Activated CD4-positive, alpha-beta T cell treated with anti-CD3 and anti-CD28 coated beads for 24 hours (primary cell): Measurements from ENCODE around the gene UNK.

ENCODE experiments used
- DNase-seq, 2 donors: peaks; one replicate each; pipeline ENCODE4 v3.0.0-alpha.2; 2020; ENCODE audit warnings: low read depth in 2 of 2

UNK gene, protein sequence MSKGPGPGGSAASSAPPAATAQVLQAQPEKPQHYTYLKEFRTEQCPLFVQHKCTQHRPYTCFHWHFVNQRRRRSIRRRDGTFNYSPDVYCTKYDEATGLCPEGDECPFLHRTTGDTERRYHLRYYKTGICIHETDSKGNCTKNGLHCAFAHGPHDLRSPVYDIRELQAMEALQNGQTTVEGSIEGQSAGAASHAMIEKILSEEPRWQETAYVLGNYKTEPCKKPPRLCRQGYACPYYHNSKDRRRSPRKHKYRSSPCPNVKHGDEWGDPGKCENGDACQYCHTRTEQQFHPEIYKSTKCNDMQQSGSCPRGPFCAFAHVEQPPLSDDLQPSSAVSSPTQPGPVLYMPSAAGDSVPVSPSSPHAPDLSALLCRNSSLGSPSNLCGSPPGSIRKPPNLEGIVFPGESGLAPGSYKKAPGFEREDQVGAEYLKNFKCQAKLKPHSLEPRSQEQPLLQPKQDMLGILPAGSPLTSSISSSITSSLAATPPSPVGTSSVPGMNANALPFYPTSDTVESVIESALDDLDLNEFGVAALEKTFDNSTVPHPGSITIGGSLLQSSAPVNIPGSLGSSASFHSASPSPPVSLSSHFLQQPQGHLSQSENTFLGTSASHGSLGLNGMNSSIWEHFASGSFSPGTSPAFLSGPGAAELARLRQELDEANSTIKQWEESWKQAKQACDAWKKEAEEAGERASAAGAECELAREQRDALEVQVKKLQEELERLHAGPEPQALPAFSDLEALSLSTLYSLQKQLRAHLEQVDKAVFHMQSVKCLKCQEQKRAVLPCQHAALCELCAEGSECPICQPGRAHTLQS

DNA sequence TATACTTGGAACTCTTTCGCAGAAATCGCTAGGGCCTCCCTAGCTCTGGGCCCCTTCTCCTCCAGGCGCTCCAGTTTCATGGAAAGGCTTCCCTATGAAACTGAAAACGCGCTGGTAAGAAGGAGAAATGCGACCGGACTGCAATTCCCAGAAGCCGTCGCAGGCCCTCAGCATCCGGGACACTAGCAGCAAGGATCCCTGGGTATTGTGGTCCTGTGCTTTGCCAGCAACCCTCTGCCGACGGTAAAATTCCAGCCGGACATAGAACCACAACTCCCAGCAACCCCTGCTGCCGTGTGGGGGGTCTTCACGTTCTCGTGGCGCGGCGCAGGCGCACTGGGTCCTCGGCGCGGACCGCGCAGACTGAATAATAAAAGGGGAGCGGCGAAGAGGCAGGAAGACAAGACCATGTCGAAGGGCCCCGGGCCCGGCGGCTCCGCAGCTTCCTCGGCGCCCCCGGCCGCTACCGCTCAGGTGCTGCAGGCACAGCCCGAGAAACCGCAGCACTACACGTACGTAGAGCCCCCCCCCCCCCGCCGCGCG, at the start of gene UNK:
Gene UNK (plus strand): TSS at position 334 of the 543 bp plus-strand sequence. CDS start 75 bp downstream, at position 409.
- peak; percentile 85 to 93 for DNase-seq

DNA sequence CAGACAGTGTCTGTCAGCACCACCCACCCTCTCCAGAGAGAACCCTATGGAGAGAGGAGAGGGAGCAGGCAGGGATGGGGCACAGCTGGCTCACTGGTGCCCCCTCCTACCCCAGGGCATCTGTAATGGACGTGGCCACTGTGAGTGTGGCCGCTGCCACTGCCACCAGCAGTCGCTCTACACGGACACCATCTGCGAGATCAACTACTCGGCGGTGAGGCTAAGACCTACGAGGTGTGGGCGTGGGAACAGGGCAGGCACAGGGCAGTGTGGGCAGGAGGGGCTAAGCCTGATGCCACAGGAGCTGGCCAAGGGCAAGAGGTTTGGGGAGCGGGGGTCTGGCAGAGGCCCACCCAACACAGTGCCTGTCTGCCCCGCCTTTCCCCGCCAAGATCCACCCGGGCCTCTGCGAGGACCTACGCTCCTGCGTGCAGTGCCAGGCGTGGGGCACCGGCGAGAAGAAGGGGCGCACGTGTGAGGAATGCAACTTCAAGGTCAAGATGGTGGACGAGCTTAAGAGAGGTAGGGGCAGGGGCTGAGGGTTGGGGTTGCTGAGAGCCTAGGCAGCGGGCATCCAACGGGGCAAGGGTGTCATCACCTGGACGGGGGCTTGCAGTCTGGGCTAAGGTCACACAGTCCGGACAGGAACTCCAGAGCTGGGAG, 48.3 kb upstream of the UNK start:
- DNase-seq: no peak

DNA sequence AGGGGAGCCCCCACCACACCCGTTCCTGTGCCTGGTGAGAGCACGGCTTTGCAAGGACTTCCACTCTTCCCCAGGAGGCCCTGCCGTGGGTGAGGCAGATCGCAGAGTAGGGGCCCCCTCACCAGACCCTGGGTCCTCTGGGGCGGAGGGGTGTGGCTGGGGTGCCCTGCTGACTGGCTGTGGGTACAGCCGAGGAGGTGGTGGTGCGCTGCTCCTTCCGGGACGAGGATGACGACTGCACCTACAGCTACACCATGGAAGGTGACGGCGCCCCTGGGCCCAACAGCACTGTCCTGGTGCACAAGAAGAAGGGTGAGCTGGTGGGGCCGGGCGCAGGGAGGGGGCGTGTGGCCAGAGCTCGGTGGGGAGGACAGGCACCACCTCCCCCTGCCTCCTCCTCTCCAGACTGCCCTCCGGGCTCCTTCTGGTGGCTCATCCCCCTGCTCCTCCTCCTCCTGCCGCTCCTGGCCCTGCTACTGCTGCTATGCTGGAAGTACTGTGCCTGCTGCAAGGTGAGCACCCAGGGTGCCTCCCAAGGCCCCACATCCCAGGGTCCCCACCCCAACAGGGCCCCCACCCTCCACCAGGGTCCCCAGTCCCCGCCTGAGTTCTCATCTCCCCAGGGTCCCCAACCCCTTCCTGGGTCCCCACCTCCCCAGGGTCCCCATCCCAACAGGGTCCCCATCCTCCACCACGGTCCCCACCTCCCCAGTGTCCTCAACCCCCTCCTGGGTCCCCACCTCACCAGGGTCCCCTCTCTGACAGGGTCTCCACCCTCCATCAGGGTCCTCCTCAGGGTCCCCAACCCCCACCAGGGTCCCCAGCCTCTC, 47.3 kb upstream of the UNK start:
- DNase-seq: no peak

DNA sequence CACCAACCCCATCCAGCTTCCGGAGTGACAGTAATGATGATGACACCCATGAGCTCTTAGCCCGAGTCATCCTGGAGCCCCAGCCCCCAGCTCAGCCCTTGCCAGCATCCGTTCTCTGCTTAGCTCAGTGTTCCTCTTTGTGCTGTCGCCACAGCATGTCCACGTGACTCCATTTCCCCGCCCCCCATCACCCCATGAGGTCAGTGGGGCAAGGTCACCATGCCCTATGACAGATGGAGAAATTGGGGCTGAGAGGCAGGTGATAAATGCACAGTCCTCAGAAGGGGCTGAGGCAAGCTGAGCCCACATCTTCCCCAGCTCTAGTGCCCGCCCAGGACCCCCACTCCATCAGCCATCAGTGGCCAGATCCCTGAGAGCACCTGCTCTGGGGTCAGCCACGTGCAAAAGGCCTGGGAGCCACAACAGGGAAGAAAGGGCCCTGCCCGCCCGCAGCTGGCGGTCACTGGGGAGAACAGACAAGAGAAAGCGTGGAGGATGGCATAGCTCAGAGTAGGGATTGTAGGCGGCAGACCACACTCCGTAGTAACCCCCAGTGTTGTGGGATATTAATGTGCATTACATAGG, 46.3 kb upstream of the UNK start:
- no peak for DNase-seq

DNA sequence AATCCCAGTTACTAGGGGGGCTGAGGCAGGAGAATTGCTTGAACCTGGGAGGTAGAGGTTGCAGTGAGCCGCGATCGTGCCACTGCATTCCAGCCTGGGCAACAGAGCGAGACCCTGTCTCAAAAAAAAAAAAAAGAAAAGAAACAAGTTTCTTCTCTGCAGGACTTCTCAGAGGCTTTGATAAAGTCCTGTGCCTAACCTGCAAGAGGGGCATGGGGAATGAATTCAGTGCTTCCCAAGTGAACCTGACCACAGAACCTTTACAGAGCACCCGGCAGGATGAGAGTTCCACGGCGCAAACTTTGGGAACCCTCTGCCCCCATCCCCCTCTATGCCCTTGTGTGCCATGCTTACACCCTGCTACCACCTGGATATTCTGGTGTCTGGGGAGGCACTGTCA, 45.4 kb upstream of the UNK start:
- no peak for DNase-seq

DNA sequence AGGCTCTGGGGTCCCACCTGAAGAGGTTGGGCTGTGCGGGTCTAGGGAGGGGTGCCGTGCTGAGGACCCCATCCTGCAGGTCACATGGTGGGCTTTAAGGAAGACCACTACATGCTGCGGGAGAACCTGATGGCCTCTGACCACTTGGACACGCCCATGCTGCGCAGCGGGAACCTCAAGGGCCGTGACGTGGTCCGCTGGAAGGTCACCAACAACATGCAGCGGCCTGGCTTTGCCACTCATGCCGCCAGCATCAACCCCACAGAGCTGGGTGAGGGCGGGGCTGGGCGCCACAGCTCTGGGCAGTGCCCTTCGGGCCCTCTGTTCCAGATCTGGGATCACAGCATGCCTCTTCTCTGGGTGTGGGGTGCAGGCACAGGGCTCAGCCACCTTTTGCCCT, 44.8 kb upstream of the UNK start:
- no peak for DNase-seq

DNA sequence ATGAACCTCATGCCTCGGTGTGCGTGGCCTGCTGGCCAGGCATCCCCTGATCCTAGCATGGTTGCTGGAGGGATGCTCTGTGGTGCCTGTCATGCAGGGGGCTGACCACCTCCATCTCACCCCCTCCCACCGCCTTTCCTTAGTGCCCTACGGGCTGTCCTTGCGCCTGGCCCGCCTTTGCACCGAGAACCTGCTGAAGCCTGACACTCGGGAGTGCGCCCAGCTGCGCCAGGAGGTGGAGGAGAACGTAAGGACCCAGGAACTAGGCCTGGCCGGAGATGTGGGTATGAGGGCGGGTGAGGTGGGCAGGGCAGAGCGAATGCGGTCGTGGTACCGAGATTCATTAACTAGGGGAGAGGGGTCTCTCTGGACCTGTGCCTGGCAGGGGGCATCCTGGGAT, 44.4 kb upstream of the UNK start:
- no peak for DNase-seq

DNA sequence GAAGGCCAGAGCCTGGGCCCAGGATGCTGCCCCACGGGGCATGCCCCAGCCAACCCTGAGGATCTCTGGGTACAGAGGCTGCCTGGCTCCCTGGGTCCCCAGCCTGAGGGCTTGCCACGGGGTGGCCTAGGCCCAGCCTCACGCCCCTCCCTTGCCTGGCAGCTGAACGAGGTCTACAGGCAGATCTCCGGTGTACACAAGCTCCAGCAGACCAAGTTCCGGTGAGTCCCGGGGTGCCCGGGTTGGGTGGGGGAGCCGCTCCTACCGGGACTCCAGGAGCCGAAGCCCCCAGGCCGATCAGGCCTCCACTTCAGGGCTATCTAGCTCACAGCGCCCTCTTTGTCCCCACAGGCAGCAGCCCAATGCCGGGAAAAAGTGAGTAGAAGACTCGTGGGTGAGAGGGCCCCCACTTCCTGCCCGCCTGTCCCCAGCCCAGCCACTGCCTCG, 44.0 kb upstream of the UNK start:
- no peak for DNase-seq

DNA sequence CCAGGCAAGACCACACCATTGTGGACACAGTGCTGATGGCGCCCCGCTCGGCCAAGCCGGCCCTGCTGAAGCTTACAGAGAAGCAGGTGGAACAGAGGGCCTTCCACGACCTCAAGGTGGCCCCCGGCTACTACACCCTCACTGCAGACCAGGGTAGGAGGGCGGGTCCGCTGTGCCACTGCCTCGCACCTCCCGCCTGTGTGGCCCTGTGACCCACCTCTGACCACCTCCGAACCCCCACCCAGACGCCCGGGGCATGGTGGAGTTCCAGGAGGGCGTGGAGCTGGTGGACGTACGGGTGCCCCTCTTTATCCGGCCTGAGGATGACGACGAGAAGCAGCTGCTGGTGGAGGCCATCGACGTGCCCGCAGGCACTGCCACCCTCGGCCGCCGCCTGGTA, 42.3 kb upstream of the UNK start:
- no peak for DNase-seq

DNA sequence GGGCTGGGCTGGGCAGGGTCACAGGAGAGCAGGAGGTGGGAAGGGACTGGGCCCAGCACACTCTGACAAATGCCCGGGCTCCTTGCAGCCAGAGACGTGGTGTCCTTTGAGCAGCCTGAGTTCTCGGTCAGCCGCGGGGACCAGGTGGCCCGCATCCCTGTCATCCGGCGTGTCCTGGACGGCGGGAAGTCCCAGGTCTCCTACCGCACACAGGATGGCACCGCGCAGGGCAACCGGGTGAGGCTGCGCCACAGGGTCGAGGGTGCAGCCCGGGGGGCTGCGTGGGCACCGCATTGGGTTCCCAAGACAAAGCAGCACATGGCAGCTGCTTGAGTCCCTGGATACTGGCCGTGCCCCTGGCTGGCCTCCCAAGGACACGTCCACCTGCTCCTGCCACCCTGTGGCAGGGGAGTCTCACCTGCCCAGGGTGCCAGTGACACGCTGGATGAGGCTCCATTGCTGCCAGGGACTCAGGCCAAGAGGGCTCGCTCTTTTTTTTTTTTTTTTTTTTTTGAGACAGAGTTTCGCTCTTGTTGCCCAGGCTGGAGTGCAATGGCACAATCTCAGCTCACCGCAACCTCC, 40.9 kb upstream of the UNK start:
- DNase-seq: no peak

DNA sequence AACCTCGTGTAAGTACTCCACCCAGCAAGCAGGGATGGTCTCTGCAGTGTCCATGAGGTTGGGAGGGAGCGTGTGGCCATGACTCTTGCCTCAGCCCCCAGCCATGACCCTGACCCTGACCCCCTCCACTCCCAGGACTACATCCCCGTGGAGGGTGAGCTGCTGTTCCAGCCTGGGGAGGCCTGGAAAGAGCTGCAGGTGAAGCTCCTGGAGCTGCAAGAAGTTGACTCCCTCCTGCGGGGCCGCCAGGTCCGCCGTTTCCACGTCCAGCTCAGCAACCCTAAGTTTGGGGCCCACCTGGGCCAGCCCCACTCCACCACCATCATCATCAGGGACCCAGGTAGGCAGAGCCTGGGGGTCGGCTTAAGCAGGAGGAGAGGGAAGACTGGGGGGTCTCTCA, 35.9 kb upstream of the UNK start:
- DNase-seq: no peak

DNA sequence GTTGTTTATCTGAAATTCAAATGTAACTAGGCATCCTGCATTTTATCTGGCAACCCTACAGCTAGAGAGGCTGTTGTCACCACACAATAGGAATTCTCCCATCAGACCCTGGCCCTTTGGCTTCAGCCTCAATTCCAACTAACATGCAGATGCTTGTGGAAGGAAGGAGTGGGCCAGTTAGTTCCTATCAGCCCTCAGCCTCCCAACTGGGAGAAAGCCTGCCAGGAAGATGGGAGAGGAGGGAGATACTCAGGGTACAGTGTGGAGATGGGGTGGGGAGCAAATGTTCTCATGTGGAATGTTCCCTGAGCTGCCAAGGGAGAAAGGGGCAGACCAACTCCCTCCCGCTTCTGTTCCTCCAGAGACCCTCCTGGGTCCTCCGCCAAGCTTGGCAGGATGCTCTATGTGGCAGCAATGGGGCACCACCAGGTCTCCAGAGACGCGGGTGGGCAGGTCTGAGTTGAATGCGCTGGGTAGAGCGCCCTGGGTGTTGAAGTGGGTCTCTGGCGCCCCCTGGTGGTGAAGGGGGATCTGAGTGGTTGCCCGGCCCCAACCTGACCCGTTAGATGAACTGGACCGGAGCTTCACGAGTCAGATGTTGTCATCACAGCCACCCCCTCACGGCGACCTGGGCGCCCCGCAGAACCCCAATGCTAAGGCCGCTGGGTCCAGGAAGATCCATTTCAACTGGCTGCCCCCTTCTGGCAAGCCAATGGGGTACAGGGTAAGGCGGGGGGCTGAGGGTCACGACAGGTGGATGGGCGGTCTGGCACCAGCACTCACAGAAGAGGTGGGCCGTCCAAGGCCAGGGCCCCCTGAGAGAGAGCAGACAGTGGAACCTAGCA, 34.8 kb upstream of the UNK start:
- peak; percentile 88 to 90 for DNase-seq

DNA sequence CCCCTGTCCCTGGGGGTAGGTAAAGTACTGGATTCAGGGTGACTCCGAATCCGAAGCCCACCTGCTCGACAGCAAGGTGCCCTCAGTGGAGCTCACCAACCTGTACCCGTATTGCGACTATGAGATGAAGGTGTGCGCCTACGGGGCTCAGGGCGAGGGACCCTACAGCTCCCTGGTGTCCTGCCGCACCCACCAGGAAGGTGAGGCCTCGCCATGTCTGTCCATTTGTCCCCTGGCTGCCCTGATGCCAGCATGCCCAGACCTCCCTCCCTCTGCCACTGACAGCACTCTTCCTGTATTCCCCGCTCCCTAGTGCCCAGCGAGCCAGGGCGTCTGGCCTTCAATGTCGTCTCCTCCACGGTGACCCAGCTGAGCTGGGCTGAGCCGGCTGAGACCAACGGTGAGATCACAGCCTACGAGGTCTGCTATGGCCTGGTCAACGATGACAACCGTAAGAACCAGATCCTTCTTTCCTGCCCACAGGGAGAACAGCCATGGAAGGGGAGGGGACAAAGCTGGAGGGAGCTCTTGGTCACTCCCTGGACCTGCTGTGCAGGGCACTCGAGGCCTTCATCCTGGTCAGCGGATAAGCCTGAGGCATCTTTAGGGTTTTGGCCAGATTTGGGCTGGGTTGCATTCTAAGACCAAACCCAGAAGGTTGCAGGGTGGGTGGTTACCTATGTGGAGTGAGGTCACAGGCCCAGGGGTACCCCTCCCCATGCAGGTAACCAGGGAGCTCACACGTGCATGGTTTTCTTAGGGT, 33.8 kb upstream of the UNK start:
- DNase-seq: no peak

DNA sequence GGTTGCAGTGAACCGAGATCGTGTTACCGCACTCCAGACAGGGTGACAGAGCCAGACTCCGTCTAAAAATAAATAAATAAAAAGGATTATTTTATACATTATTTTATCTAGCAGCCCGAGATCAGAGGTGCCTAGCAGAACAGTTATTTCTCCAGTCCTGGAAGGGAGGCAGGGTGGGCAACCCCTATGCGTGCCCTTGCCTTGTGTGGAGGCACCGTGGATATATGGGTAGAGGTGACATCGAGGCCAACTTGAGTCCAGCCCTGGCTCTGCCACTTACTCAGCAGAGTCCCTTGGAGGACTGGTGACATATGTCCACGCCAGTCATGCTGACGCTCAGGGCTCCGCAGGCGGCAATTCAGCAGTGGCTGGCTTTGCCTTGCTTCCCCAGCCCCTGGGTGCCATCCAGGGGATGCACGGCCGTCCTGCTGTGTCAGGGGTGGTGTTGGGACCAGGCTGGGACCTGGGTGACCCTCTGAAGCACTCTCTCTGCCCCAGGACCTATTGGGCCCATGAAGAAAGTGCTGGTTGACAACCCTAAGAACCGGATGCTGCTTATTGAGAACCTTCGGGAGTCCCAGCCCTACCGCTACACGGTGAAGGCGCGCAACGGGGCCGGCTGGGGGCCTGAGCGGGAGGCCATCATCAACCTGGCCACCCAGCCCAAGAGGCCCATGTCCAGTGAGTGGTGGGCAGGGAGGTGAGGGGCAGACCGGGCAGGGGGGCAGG, 32.8 kb upstream of the UNK start:
- no peak for DNase-seq

DNA sequence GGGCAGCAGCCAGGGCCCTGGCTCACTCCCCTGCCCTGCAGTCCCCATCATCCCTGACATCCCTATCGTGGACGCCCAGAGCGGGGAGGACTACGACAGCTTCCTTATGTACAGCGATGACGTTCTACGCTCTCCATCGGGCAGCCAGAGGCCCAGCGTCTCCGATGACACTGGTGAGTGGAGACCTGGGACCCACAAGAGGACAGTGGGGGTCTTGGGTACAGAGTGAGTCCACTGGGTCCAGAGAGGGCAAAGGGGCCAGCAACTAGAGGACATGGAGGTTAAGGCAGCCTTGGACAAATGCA, 32.2 kb upstream of the UNK start:
- DNase-seq: no peak

DNA sequence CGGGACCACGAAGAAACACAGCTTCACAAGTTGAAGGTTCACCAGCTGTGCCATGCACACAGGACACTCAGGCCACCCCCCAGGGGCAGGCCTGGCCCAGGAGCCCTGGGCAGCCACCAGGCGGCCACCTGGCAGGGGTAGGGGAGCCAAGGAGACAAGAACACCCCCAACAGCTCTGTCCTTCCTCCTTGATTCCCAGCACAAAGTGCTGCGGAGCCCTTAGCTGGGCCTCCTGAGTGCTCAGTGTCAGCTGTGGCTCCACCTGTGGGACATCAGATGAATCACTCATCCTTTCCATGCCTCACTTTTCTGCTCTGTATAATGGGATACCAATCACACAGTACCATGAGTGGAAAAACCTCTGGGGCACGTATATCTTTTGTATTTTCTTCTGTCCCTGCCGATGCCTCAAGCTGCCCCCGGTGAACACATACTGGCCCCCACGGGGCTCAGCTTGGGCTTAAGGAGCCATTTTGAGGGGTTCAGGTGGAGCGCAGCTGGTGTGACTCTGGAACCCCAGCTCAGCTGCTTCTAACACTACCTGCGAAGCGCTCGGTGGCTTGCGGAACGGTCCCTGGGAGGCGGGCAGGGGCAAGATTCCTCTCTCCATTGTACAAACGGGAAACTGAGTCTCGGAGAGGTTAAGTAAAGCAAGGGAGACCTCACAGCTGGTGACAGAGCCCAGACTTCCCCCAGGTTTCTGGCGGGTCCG, 31.6 kb upstream of the UNK start:
- no peak for DNase-seq

DNA sequence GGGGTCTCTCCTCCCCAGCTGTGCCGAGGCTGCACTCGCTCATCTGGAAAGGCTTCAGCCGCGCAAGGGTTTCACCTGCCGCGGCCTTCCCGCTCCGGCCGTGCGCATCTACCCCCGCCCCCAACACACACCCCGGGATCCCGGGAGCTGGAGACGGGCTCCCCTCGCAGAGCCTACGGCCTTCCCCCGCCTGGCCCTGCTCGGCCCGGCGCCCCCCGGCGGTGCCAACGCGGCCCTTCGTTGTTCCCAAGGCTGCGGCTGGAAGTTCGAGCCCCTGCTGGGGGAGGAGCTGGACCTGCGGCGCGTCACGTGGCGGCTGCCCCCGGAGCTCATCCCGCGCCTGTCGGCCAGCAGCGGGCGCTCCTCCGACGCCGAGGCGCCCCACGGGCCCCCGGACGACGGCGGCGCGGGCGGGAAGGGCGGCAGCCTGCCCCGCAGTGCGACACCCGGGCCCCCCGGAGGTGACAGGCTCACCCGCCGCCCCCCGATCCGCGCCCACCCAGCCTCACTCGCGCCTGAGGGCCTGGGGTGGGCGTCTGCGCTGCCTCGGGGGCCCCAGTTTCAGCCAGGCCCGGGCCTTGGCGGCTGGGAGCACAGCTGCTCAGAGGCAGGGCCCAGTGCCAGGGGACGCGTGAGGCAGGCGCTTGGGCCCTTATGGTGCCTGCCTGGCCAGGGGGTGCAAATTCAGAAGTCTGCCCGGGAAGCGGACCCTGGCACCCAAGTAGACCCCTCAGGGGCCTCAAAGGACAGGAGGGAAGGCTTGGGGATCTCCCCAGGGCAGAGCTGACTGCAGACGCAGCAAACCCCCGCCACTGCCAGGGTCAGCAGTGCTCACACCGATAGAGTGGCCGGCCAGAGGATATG, 30.9 kb upstream of the UNK start:
- peak; percentile 56 to 60 for DNase-seq
